Tibial nerve (tissue), 4 donors: ENCODE results near the gene PRAC2.

Source experiments
- CTCF ChIP-seq, 5 experiments: fragments of 200-600 bp in 3 of 5; fragments of 450-650 bp in 2 of 5; sonication (generic) in 3 of 5; IDR thresholded peaks; one replicate each; pipeline ENCODE4 v1.5.1; 2016 to 2019; ENCODE audit warnings: antibody characterized with exemption in 5 of 5, mild to moderate bottlenecking in 3 of 5, moderate library complexity in 2 of 5
- EP300 ChIP-seq, 2 donors: sonication (generic); formaldehyde crosslinking; IDR thresholded peaks; one replicate each; pipeline ENCODE4 v1.6.1; 2017; ENCODE audit warnings: antibody characterized with exemption in 2 of 2, mild to moderate bottlenecking in 1 of 2
- POLR2A ChIP-seq, 2 donors: fragments of 450-650 bp; IDR thresholded peaks; one replicate each; pipeline ENCODE4 v1.6.1; 2017; ENCODE audit warnings: antibody characterized with exemption in 2 of 2, mild to moderate bottlenecking in 2 of 2, moderate library complexity in 2 of 2

GRCh38 chr17:48738803-48739526 is 16.0 kb downstream of the PRAC2 start:
- TF ChIP-seq POLR2A (IDR thresholded peaks at IDR 0.05) (no peak), CTCF (IDR thresholded peaks at IDR 0.05) (no peak), EP300 (IDR thresholded peaks at IDR 0.05) (no peak)
